Epidermal melanocyte (primary cell): ENCODE data around the gene GLTPD2.

ENCODE experiments used
- DNase-seq: peaks from one replicate; pipeline ENCODE4 v3.0.0; 2011; ENCODE audit warnings: low spot score; ENCODE audit not compliant: insufficient read length

GLTPD2 gene

DNA sequence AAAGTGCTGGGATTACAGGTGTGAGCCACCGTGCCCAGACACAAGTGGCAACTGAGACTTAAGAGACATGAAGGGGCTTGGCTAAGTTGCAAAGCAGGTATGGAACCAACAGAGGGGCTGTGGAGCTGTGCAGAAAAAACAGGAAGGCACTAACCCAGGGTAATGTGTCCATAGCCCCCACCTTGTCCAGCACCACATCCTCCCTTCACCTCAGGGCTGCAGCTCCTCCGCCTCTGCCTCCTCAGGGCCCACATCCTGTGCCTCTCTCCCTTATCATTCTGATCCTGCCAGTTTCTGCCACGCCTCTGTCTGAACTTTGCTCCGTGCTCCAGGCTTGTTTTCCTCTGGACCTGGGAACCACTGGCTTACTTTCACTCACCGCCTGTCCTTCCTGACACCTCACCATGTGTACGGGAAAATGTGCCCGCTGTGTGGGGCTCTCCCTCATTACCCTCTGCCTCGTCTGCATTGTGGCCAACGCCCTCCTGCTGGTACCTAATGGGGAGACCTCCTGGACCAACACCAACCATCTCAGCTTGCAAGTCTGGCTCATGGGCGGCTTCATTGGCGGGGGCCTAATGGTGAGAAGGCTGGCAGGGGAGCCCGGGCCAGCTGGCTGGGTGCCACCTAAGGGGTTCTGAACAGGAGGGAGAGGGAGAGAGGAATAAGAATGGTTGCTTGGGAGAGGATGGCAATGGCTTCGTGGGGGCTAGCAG, 17.1 kb upstream of the GLTPD2 start, which contains the start of gene TM4SF5:
TM4SF5 (plus strand) TSS at position 368 of the 716 bp plus-strand sequence; CDS start at position 405, 37 bp downstream.
- DNase-seq: no peak

DNA sequence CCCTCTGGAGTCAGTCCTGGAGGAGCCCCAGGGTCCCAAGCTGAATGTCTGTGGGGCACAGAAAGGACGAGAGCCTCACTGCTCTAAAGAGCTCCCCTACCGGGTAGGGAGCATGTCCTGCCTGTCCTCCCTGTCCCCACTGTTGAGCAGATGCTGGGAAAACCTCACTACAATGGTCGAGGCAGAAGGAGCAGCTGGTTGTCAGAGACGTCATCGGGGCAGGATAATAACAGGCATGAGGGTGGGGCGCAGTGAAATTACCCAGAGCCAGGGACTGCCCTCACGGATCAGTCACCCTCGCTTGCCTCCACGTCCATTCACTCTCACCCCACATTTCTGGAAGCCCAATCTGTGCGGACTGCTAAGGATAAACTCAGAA, 16.5 kb upstream of the GLTPD2 start:
- DNase-seq: no peak

GRCh38 chr17:4777969-4778760, 10.6 kb upstream of the GLTPD2 start:
- DNase-seq: no peak

DNA sequence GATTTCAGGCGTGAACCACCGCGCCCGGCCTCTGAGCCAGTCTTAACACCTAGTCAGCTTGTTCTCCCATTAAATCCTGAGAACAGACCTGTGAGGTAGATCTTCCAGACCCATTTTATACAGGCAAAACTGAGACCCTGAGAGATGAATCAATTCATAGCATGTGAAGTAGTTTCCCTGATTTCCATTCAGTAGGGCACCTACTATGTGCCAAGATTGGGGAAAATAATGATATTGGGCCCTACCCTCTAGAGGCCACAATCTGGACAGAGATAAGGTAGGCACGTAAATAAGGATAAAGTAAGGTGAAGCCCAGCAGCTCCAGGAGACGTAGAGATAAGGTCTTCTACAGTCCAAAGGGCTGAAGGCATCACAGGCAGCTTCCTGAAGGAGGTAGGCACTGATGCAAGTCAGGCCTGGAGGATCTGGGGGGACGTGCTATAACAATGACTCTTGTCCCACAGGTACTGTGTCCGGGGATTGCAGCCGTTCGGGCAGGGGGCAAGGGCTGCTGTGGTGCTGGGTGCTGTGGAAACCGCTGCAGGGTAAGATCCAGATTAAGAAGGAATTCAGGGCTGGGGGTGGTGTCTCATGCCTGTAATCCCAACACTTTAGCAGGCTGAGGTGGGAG, 8.3 kb upstream of the GLTPD2 start:
- DNase-seq: no peak

GRCh38 chr17:4782652-4783051, 6.1 kb upstream of the GLTPD2 start:
- DNase-seq: no peak

DNA sequence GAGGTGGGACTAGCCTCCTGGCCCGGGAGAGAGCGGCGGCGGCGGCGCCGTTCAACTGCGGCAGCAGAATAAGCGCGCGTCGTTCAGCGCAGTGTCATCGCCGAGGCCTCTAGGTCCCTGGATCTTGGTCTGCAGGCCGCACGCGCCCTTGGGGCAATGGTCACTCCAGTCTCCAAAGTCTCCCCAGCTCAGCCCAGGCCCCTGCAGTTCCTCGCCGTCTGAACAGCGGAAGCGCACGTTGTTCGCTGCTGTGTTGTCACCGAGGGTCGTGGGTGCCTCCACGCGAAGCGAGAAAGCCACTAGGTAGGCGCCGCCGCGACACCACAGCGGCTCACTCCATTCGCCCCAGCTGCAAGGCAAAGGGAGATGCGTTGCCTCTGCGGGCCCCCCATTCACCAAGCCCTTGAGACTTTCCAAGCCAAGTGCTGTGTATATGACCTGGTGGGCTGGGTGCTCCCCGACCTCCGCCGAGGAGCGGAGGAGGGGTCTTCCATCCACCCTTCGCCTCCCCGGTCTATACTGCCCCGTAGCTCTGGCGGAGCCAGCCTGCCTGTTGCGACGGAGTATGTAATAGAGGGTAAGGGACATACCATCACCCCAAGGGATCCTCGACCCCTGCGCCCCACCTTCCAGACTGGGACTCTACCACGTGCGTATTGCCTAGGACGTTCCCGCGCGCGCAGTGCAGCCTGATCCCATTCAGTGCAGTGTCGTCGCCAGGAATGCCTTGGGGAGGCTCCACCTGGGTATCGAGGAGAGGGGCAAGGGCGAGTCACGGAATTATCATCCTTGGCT, 3.3 kb upstream of the GLTPD2 start:
- no peak for DNase-seq

DNA sequence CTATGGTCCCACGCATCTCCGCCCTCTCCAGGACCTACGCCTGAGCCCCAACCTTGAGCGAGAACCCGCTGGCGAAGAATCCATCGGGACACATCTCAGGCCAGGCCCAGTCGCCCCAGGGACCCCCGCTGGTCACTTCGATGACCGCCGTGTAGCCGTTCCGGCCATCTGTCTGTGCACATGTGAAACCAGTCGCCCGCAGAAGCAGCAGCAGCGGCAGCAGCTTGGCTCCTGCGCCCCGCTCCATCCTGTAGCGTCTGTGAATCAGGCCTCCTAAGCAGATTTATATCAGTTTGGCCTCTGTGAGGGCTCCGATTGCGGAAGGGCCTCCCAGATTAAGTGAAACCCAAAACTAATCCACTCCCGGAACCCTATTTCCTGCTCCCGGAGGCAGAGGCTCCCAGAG, 2.7 kb upstream of the GLTPD2 start, which contains the start of gene VMO1:
VMO1 (minus strand) TSS at position 259 of the 406 bp plus-strand sequence; CDS start at position 247, 12 bp downstream.
- DNase-seq: no peak

GRCh38 chr17:4786516-4786915, 2.2 kb upstream of the GLTPD2 start:
- DNase-seq: no peak

DNA sequence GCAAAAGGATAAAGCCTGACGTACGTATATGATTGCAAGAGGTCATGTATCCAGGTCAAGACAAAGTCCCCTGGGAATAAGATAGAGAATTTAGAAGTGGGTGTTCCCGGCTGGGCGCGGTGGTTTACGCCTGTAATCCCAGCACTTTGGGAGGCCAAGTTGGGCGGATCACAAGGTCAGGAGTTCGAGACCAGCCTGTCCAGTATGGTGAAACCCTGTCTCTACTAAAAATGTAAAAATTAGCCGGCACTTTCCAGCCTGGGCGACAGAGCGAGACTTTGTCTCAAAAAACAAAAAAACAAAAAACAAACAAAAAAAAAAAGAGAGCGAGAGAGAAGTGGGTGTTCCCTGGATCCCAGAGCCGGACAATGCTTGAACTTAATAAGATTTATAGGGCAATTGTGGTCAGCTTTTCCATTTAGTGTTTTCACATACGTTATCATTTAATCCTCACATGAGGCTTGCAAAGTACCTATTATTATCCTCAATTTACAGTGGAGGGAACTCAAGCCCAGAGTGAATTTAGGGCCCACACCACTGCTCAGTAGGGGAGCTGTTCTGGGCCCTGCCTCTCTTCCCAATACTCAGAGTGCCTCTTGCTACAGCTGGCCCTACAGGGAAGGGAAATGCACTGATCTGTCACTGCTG, 481 bp upstream of the GLTPD2 start:
- DNase-seq: no peak

- DNase-seq: no peak
Observed at GRCh38 chr17:4789701-4789950, 862 bp downstream of the GLTPD2 start.

DNA sequence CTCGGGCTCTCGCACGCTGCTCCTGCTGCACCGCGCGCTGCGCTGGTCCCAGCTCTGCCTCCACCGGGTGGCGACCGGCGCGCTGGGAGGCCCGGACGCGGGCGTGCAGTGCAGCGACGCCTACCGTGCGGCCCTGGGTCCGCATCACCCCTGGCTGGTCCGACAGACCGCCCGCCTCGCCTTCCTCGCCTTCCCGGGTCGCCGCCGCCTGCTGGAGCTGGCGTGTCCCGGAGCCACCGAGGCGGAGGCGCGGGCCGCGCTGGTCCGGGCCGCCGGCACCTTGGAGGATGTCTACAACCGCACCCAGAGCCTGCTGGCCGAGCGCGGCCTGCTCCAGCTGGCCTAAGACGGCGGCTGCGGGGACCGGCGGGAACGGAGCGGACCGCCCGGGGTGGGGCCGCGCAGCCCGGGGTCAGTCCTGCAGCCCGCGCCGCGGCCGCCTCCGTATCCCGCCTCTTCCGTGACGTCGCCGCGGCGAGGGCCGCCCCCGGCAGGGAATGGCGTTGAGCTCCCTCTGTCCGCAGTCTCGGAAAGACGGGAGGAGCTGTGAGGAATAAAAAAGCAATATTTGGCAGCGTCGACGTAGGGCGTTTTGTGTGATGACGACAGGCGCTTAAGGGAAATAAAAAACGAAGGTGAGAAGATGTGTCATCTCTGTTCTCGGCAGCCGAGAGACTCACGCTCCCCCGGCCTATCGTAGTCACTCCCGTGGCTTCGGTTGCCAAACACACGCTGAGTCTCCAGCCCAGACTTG, 1.4 kb downstream of the GLTPD2 start:
- peak; percentile 95 for DNase-seq

- no peak for DNase-seq
Observed at GRCh38 chr17:4790705-4791088, 1.9 kb downstream of the GLTPD2 start.

- no peak for DNase-seq
Observed at GRCh38 chr17:4795168-4795567, 6.4 kb downstream of the GLTPD2 start.

DNA sequence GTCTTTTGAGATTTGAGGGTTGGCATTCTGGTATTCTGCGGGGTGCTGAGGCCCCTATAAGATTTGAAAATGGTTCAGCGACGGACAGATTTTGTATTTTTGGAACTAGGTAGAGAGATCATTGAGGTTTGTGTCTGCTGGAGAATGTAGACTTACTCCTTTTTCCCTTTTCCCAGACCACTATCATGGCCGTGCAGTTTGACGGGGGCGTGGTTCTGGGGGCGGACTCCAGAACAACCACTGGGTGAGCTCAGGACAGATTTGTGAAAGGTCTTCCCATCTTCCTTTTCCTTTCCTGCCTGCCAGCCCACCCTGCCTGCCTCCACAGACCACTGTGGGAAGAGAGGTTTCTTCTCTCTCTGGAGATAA, 7.8 kb downstream of the GLTPD2 start:
- no peak for DNase-seq

GRCh38 chr17:4800462-4801196, 11.9 kb downstream of the GLTPD2 start:
- DNase-seq: no peak

DNA sequence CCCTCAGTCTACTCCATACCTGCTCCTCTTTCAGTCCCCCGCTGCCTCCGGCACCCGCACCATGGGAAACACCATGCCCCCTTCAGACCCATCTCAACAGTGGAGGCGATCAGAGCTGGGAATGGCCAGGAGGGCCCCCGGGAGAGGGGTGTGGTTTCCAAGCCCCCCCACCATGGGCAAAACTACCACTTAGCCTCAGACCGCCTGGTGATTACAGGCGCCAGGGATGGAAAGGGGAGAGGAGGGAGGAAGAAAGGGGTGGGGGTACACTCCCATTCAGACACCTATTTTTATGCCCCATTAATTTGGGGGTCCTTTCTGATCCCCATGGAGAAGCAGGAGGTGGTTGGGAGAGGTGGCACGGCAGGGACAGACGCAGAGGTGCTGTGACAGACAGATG, 13.5 kb downstream of the GLTPD2 start, which contains the start of gene C17orf114:
C17orf114 (minus strand) TSS at position 101 of the 400 bp plus-strand sequence.
- DNase-seq: no peak

GRCh38 chr17:4806456-4806776, 17.7 kb downstream of the GLTPD2 start:
- no peak for DNase-seq

DNA sequence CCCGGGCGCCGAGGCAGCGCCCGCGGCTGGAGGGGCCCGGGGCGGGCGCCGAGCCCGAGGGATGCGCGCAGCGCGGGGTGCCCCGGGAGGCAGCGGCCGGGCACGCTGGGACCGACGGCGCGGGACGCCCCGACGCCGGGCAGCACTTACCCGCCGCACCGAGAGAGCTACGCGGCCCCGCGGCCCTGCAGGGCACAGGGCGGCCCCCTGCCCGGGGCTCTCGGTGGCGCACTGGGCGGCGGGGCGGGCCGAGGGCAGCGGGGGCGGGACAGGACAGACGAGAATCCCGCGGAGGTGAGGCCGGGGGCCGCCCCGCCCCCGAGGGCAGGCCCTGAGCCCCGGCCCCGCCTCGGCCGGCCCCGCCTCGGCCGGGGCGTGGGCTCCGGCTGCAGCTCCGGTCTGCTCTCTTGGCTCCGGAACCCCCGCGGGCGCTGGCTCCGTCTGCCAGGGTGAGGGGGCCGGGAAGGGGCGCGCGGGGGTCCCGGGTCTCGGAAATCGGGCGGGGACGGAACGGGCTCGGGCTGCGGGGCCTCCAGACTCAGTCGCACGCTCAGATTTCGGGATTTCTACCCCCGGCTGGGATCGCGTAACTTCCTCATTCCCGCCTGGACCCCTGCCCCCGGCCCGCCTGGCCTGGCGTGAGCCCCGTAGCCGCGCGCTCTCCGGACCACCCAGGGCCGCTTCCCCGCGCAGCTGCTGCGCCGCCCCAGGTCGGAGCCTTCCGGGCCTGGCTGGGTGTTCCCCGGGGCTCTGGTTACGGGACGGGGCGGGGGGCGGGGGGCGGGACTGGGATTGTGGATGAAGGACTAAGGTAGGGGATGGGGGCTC, 18.2 kb downstream of the GLTPD2 start, which contains the start of gene PLD2:
PLD2 (plus strand) TSS at position 376 of the 828 bp plus-strand sequence. CDS start 621 bp downstream, outside the sequence.
- peak; percentile 99 for DNase-seq
